ENCODE results near the gene GTSE1.

The GTSE1 gene

DNA sequence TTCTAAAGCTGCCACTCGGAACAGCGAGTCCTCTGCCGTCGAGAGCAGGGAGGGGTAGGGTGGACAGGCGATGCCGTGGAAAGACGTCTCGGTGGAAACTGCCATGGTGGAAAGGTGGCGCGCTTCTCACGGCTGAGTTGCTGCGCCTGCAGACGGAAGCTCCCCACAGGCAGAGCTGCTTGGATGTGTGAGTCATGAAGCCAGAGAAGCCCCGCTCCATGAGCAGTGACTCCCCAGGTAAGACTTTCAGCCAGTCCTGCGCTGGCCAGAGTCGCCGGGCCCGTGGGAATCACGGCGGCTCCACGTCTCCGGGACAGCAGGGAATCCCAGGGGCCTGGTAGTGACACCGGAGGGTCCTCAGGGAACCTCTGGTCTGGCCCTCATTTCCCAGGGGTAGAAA lies 34.8 kb downstream of the GTSE1 start:
- no peak for DNase-seq

DNA sequence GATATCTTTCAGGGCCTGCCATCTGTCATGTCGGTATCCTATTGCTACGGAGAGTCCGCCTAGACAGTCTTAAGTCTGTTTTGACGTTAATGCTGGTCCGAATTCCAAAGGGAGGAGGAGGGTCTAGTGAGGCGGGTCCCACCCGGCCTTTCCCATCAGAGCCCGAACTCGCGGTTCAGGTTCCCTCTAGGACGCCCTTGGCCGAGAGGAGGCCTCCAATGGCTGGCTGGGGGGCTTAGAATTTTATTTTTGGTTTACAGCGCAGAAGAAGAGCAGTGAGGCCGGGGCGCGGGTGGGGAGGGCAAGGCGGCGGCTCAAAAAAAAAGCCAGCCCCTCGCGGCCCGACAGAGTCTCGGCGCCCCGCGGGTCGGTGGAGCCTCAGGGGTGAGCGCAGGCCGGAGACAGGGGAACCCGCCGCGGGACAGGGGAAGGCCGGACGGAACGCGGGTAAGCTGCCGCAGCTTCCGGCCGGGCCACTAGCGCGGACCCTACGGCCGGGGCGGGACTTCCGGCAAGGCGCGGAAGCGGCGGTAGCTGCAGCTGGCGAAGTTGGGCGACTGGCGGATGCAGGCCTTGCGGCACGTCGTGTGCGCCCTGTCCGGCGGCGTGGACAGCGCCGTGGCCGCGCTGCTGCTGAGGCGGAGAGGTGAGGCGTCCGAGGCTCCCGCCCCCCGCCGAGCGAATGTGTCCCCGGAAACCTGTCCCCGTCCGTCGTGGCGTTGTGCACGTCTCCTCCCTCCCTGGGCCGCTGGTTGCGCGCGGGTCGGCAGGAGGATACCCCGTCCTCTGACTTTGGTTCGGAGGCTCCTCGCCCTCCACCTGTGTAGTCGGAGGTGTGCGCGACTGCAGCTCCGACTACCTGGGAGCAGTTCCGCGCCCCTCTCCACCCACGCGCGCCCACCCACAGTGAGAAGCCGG lies 38.8 kb downstream of the GTSE1 start, which contains the start of gene TRMU:
TRMU (plus strand) TSS at position 514 of the 918 bp plus-strand sequence; CDS start at position 565, 51 bp downstream.
- no peak for DNase-seq

DNA sequence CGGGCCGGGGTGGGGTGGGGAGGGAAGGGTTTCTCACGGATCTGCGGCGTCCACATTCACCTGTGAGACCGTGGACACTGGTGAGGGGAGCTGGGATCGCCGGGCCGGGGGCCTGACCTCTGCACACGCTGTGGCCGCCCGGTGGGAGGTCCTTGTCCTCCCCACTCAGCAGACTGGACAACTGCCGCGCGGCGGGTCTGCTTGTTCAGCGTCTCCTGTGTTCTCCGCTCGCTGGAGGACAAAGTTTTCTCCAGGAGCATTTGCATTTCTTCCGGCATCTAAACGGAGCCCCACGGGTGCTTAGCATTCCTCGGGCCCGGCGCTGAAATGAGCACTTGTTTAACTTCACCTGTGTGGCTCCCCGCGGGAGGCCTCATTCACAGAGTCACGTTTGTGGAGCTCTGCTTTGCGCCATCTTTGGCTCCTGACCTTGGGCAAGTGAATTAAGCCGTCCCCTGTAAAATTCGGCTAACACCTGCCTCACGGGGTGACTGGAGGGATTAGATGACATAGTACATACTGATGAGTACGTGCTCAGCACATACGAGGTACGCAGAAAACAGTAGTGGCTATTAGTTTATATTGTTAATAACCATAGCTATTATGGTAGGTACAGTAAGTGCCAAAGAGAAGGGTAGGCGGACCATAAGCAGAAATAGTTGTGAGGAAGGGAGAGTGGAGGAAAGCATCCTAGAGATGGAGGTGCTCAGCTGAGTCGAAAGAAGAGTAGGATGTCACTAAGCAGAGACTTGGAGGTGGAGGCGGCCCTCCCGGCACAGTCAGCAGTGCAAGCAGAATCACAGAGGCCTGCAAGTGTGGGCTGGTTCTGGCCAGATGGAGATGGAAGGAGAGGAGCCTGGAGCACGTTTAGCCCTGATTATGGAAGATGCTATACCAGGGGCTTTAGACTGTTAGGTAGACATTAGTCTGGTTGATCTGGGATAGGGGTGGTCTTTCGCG lies 39.7 kb downstream of the GTSE1 start:
- DNase-seq, result no peak

DNA sequence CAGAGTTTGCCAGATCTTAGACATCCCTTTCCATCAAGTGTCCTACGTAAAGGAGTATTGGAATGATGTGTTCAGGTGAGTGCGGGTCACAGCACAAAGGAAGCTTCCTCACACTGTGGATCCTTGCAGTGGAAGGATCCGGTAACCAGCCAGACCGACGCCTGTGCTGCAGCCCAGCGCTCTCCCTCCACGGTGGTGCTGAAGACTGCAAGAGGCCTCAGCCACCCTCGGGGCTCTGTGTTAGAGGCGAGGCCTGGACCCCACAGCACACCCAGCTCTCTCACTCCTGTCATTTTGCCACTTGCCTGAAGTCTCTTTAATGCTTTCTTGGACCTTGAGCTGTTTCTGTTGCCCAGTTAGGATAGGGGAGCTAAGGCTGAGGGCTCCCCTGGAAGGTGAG lies 41.2 kb downstream of the GTSE1 start:
- DNase-seq, result no peak

DNA sequence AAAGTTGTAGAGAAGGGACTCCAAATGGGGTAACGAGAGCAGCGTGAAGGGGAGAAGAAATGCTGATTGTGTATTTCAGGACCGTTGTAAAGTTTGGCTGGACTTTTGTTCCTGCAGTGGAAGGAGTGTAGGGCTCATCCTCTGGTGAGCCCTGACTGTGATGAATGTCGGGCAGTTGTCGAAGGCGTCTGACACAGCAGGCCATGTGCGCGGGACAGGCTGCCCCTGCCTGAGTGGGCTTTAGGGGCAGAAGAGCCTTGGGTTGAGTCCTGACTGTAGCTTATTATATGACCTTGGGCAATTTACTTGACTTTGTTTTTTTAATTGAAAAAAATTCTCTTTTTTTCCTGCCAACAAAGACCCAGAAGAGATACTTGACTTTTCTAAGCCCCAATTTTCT lies 42.0 kb downstream of the GTSE1 start:
- no peak for DNase-seq

DNA sequence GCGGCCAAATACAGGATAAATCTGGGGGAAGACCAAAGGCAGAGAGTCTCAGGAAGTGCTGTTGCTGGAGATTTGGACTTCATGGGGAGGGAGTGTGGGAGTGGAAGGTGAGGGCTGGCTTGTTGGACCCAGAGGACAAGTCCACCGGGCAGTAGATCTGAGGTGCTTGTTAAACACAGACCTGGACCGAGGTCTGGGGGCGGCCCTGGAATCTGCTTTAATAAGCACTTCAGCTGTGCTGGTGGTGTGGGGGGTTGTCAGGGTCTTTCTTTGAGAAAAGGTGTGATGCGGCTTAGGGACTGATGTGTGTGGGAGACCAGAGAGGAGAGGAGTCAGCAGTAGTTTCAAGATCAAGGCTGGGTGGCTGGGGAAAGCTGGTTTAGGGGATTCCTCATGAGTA lies 43.3 kb downstream of the GTSE1 start:
- DNase-seq, result no peak

DNA sequence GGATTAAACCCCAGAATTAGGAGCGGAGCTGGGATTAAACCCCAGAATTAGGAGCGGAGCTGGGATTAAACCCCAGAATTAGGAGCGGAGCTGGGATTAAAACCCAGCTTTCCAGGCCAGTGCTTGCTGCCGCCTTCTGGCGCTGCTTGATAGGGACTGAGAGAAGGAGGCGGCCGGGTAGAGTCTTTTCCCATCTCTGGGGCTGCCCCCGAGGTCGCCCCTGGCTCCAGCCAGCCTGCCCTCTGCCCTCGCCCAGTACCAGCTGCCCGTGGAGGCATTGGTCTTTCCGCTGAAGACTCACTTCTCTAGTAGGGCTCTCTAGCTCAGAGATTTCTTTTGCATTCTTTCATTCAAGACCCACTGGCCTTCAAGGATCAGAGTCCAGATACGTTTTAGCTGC lies 44.0 kb downstream of the GTSE1 start:
- DNase-seq, result no peak

DNA sequence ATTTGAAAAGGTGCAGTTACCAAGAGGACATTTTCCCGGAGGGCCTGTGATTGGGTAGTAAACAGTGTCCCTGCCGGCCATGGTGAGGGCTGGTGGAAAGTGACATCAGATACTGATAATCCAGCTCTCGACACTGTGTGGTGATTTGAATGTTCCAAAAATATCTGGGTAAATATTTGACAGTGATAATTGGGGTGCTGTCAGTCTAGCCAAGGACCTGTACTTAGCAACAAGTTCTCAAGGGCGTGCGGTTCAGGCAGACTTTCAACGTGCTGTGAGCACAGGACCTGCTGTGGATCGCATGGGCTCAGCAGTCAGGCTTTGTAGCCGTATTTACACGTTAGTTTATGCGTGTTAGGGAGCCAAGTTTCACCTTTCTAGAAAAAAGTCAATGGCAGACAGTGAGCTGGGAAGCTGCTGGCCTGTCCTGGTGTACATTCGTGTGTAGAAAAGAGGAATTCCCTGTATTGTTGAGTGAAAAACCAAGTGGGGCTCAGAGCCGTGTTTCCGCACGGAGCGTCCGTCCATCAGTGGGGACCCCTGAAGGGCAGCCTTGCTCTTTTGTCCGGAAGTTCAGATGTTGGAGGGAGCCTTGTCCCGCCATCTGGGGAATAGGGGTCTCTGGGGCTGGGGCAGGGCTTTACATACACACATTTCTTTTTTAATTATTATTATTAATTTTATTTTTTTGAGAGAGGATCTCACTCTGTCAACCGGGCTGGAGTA lies 50.2 kb downstream of the GTSE1 start:
- no peak for DNase-seq

DNA sequence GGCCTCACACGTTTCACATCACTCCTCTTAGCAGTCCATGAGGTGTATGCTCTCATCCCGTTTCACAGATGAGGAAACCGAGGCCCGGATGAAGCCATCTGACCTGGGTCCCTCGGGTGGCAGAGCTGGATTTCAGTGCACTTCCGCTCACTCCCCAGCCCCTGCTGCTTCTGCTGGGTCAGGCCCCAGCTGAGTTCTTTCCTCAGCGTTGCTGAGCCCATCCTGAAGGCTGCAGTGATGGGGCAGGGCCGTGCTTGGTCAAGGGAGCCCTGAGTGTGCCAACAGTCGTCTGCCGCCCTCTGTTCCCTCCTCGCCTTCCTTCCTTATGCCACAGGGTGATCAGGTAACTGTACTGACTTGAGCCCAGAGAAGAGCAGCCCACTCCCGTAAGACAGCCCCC lies 51.0 kb downstream of the GTSE1 start:
- no peak for DNase-seq

DNA sequence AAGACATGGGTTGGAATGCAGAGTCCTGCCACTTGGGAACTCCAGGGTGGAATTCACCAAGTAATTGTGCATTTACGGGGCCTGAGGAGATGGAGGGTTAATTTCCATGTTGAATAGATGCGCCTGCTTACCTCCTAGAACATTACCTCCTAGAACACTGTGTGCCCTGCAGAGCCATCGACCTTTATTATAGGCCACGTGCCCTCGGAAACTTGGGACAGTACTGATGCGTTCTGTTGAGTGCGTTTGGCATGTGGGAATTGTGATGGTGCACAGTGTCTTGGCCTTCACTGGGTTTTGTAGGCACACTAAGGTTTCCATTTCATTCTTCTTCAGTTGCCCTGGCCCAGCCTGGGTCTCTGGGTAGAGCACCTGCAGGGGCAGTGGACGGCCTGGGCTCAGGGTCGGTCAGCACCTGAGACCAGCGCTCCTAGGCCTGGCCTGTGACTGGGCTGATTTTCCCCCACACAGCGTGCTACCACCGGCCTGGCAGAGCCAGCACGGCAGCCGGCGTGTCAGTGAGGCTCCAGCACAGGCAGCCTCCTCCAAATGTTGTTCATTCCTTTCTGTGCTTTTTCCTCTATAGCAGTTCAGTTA lies 51.5 kb downstream of the GTSE1 start:
- no peak for DNase-seq

DNA sequence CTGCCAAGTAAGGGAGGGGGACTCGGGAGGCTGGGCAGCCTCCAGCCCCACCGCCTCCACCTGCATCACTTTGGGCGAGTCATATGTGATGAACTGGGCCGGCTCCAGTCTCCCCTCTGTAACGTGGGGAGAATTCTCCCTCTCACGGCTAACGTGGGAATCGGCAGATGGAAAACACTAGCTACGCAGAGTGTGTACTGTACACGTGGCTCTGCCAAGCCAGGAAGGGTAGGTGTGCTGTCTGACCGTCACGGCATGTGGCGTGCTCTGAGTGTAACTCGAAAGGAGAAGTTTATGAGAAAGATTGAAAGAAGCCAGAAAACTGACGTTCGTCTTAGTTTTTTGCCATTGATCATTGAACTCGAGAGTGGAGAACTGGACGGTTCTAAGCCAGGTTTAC lies 52.6 kb downstream of the GTSE1 start:
- no peak for DNase-seq

DNA sequence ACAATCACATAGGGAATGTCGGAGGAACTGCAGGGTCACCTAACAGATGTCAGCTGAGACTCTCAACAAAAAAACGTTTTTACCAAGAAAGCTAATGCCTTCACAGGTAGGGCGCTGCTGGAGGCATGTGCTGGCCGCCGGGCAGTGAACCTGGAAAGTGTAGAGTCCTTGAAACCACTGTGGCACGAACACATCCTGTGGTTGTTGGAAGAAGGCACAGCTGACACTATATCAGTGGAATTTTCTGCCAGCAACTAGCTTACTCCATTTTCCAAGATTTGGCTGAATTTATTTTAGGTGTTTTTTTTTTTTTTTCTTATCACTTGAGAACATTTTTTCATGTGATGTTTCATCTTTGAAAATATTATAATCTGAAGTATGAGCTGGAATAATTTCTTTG lies 53.0 kb downstream of the GTSE1 start:
- no peak for DNase-seq

DNA sequence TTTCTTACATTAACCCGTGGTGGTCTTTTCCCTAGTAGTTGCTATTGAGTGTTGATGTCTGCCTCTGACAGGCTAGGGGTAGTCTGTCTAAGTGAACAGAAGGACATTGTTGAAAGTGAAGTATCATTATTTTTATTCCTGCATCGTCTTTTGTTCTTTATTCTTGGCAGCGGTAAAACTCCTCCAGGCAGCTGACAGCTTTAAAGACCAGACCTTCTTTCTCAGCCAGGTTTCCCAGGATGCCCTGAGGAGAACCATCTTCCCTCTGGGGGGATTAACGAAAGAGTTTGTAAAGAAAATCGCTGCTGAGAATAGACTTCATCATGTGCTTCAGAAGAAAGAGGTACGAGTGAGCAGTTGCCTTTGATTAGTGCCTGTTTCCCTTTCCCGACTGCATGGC lies 53.5 kb downstream of the GTSE1 start:
- no peak for DNase-seq

DNA sequence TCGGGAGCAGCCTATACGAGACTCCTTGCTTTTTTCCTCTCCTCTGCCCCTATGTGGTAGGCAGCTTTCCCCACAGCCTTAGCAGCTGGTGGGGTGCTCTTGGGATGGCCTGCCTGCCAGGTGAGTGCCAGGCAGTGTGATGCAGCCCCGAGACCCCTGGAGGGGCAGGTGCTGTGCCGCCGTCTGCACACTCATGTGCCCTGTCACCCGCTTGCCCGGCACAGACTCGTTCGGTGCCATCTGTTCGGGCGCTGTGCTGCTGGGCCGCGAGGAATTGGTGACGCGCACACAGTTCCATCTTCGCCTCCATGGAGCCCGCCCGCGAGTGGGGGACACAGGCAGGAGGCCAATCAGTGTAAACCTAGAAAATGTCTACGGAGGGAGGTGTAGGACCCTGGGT lies 54.0 kb downstream of the GTSE1 start:
- DNase-seq, result no peak

DNA sequence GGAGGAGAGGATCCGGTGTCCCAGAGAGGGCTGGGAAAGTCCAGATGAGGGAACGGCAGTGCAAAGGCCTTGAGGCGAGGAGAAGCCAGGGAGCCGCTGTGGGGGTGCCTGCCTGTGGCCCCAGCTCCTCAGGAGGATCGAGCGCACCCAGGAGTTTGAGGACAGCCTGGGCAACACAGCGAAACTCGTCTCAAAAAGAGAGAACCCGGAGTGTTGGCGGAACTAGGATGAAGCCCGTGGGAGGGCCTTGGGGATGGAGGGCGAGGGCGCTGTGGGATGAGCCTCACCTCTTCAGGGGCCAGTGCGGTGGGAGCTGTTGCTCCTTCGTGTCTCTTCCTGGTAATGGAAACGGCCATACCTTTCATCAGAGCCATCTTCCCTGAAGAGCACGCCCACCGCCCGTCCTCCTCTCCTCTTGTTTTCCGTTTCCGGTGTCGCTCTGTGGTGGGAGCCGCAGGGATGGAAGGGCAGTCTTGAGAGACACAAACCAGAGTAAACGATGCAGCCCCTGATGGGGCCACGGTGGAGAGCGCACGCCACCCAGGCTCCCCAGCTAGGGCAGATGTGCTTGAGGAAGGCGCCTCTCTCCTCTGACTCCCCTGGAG lies 54.6 kb downstream of the GTSE1 start:
- DNase-seq, result no peak

DNA sequence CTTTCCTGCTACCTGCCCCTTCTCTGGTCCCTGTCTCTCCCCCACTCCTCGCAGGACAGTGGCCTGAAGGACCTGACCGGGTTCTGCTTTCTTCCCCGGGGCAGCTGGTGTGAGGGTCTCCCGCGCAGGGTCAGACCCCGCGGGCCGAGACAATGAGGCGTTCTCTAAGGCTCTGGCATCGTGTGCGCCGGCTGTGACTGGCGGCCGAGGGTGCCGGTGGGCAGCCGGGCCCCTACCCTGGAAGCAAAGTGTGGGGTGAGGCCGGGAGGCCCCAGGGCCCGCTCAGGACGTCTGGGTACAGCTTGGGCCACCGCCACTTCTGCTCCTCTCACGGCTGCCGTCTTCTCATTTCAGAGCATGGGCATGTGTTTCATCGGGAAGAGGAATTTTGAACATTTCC lies 55.1 kb downstream of the GTSE1 start:
- no peak for DNase-seq

DNA sequence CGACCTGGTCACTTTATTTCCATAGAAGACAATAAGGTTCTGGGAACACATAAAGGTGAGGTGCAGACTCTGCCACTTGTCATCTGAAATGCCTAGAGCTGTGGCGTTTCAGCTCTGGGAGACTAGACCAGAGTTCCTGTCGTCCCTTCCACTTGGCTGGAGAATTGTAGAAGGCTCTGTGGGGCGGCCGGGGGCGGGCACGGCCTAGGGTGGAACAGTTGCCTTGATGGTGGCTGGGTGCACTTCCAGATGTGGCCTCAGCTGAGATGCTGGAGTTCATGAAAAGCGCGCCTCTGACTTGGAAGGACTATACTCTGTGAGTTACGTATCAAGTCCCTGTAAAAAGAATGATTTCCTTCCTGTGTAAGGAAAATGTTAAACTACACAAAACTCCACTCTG lies 55.6 kb downstream of the GTSE1 start:
- DNase-seq, result no peak

DNA sequence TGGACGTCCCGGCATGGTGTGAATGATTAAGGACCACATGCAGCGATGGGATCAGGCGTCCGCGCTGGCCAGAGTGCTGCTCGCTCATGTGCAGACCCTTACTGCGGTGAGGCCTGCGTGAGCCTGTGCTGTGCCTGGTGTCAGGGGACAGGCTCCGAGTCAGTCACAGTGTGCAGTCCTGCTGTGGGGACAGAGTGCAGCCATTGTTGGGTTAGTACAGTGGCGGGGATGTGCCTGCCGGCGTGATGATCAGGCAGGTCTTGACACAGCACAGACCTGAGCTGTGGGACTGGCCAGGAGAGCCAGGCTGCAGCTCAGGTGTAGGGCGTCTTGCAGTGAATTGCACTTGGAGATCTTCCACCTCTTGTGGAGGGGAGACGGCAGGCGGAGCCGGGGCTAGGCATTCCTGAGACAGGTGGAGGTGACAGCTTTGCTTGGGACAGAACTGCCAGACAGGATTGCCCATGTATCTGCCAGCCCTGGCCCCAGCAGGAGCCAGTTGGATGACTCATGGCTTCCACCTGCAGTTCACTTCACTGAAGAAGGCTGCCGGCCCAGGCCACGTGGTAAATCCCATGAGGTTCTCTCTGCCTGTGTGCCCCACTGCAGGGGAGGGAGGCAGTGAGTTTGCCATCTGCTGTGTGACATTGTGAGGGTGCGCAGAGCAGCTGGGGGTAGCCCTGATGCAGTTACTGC lies 56.2 kb downstream of the GTSE1 start:
- no peak for DNase-seq

DNA sequence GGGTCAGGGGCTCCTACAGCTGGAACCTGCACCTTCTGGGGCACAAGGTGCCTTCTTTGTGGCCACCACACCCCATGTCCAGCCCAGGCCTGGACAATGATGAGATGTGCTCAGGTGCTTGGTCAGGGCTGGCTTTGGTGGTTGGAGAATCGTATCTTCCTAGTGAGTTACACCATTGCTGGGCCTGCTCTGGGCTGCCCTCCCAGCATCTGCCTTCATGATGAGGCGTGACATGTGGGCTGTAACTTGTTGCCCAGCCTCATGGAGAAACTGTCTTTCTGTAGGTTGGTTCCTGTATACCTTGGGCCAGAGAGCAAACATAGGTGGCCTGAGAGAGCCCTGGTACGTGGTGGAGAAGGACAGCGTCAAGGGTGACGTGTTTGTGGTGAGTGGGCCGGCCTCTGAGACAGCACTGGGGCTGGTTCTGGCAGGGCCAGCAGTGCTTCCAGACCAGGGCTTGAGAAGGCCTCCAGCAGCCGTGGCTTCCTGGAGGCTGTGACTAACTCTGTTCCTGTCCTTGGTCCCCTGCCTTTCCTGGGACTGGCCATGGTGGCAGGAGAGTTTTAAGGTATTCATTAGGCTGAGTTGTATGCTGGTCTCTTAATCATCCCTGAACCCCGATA lies 56.9 kb downstream of the GTSE1 start:
- DNase-seq, result no peak

DNA sequence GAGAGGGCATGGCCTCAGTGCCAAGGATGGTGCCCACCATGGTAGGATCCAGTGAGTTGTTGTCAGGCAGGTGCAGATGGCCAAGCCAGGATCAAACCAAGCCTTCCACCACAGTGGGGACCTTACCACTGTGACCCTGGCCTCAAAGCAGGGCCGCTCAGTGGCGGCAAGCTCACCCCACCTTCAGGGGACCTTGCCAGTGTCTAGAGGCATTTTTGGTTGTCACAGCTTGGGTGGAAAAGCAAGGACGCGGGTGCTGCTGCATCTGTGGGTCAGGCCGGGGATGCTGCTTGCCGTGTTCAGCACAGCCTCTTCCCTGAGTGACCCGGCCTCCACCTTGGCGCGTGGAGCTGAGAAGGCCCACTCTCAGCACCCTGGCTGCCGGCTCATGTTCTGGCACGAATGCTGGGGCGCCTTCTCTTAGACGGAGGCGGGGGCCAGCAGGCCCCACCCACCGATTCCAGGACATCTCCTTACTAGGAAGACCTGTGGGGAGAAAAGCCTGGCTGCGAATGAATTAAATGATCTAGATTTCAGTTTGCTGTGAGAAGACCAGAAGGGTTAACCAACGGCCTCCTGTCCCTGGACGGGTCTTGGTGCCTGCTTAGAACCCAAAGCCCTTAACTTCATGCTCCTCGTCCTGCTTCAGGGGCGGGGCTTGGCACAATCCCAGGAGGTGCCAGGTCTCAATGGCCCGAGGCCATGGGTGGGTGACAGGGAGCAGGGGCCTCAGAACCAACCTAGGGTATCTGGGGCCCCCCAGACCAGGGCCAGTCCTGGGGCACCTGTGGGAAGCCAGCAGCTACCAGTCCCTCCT lies 57.7 kb downstream of the GTSE1 start:
- no peak for DNase-seq

Data from NCI-H1417 treated with DMSO at 0.1 percent for 48 hours (cell line).